AG09309 (cell line): Measurements from ENCODE around the gene FOXQ1.

Experiments
- DNase-seq: peaks from one replicate; pipeline ENCODE4 v3.0.0-alpha.2; 2010; ENCODE audit warnings: low read depth
- H3K4me3 ChIP-seq: 2 replicates; pipeline ENCODE4 v1.5.1; 2011; ENCODE audit warnings: mild to moderate bottlenecking, low read depth, low read length, moderate library complexity; ENCODE audit not compliant: control insufficient read depth
- TF ChIP-seq, protein P1 (sequence below): IDR thresholded peaks from 2 replicates; pipeline ENCODE4 v1.5.1; 2011; ENCODE audit warnings: mild to moderate bottlenecking, low read depth, low read length, inconsistent platforms; ENCODE audit not compliant: insufficient read depth, control insufficient read depth; ENCODE audit errors: missing control alignments

Gene FOXQ1

DNA sequence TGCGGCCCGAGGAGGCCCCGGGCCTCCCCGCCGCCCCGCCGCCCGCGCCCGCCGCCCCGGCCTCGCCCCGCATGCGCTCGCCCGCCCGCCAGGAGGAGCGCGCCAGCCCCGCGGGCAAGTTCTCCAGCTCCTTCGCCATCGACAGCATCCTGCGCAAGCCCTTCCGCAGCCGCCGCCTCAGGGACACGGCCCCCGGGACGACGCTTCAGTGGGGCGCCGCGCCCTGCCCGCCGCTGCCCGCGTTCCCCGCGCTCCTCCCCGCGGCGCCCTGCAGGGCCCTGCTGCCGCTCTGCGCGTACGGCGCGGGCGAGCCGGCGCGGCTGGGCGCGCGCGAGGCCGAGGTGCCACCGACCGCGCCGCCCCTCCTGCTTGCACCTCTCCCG, 1.5 kb downstream of the FOXQ1 start:
- no peak for DNase-seq
- TF ChIP-seq, protein P1, sequence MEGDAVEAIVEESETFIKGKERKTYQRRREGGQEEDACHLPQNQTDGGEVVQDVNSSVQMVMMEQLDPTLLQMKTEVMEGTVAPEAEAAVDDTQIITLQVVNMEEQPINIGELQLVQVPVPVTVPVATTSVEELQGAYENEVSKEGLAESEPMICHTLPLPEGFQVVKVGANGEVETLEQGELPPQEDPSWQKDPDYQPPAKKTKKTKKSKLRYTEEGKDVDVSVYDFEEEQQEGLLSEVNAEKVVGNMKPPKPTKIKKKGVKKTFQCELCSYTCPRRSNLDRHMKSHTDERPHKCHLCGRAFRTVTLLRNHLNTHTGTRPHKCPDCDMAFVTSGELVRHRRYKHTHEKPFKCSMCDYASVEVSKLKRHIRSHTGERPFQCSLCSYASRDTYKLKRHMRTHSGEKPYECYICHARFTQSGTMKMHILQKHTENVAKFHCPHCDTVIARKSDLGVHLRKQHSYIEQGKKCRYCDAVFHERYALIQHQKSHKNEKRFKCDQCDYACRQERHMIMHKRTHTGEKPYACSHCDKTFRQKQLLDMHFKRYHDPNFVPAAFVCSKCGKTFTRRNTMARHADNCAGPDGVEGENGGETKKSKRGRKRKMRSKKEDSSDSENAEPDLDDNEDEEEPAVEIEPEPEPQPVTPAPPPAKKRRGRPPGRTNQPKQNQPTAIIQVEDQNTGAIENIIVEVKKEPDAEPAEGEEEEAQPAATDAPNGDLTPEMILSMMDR, result no peak
- peak overlapping the region; percentile 12; the same call in 1 of the 2 replicates for H3K4me3 ChIP-seq

DNA sequence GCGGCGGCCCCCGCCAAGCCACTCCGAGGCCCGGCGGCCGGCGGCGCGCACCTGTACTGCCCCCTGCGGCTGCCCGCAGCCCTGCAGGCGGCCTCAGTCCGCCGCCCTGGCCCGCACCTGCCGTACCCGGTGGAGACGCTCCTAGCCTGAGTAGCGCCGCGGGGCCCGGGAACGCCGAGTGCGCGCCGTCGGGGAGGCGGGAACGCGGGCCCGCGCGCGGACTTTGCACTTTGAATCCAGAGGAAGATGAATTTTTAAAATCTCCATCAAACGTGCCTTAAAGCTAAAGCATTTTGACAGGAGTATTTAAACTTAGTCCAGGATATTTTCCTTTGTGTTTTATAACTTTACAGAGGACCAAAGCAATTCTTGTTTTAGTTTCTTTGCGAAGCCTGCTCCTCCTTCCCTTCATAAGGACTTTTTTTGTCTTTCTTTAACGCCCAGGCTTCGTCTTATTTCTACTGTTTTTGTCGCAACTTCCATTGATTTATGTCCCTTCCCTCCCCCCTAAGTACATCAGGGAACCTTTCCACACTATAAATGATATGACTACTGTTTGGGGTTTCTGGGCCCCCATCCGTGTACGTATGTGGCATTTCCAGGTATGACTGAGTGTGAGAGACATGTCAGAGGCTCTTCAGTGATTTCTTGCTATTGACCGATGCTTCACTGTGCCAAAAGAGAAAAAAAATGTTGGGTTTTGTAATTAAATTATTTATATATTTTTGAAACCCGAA, 2.0 kb downstream of the FOXQ1 start:
- no peak overlapping the region; the same call in 1 of the 2 replicates for H3K4me3 ChIP-seq
- DNase-seq, result no peak
- TF ChIP-seq, protein P1, result peak; percentile 27

DNA sequence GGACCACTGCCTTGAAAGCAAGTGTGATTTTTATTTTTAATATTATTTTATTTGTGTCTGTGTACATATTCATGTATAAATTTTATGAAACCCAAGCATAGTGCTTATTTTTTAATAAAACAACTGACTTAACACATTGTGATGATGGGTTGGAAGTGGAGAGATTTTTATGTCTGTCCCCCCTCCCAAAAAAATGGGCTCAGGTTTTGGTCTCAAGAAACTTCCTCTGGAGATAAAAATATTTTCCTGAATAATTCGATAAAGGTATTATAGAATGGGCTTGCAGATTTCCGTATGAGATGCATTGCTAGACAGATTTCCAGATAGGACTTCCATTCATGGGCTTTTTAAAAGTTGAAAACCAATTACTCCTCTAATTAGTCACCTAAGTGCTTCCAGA, 2.7 kb downstream of the FOXQ1 start:
- no peak overlapping the region for H3K4me3 ChIP-seq
- TF ChIP-seq, protein P1, result no peak

DNA sequence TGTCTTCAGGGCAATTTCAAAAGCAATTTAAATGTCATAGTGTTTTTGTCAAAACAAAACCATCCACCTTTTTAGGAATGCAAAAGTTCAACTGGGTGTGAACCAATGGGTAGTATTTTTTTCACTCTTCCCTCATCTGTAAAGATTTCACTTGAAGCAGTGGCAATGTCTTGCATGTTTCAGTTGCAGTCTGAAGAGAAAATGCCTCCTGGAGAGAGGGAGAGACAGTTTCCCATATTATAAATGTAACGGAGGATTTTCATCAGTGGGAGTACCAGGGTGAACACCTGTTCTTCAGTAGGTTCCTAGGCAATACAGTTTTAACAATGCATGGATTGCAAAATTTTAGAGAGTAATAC, 3.3 kb downstream of the FOXQ1 start:
- TF ChIP-seq, protein P1, result no peak
- no peak overlapping the region for H3K4me3 ChIP-seq
- no peak for DNase-seq

More for the DNA sequence above, 2.7 kb downstream of the FOXQ1 start:
- no peak for DNase-seq

DNA sequence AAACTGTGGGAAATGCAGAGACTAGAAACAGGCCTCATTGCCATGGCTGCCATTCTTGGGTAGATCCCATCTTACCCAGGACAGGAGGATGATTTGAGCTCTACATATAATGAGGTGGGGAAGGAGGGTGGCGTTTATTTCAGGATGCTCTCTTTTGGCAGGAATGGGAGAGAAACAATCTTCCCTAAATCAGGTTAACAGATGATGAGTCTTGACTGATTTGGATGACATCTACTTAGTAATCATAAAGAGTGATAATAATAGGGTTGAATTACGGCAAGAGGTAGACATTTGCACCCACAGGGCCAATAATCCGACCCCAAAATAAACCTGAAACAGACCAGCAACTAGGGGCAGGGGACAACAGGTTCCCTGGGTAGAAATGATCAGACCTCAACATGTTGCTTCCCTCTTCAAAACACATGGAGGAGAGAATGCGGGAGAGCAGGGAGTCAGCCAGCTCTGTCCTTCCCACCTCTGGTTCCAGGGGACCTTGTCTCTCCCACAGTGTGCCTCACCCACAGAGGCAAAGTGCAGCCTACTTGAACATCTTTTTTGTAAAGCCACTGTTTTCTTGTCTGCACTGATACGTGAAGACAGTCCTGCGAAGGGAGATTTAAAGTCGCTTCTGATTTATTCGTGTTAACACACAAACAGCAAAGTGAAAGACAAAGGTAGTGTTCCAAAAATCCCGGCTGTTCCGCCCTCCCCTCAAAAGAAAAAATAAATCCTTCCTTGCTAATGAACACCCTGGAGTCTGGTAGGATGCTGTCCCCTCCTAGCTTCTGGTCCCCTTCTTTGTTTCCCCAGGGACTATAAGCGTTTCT, 3.9 kb downstream of the FOXQ1 start:
- TF ChIP-seq, protein P1, result no peak
- H3K4me3 ChIP-seq, result peak overlapping the region; percentile 49
- DNase-seq, result no peak

DNA sequence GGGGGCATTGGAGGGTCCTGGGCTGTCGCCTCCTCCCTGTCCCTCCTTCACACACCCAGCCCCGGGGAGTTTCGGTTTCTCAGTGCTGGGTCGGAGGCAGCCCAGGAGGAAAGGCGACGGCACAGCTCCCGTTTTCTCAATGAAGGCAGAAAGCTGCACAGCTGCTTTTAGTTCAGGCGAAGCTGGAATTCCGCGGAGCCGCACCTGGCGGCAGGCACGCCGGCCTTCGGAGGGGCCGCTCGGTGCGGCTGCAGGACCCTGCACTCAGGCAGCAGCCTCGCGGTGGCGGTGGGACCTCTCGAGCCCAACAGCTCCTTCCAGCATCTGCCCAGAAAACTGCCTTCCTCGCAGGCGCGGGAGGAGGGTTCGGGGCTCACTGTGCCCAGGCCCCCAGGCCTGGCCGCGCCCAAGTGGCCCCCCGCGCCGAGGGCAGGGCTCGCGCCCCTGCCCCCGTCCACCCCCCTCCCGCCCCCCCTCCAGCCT, 4.6 kb downstream of the FOXQ1 start:
- DNase-seq, result no peak
- H3K4me3 ChIP-seq, result peak overlapping the region; percentile 49
- TF ChIP-seq, protein P1, result peak; percentile 4
